AG04450 (cell line): ENCODE measurements around the gene RIN3. TPM values are rescaled to one million over a fixed set of nuclear protein-coding genes. Genes with fewer than 3 reads are reported as not detected.

Experiments used
- CTCF ChIA-PET: fragments of 300-600, 350-600 bp; formaldehyde crosslinking; extraction: SDS; loops from one replicate; lab custom pipeline; 2022; ENCODE audit warnings: antibody characterized with exemption, inconsistent platforms; lab: Charles Lee
- POLR2A ChIA-PET: fragments of 350-600 bp; formaldehyde crosslinking; extraction: SDS; loops from one replicate; lab custom pipeline; 2021; ENCODE audit warnings: antibody characterized with exemption, inconsistent platforms; lab: Yijun Ruan, JAX
- DNase-seq: peaks from one replicate; pipeline ENCODE4 v3.0.0-alpha.2; 2011; ENCODE audit warnings: low read depth, low spot score
- H3K27ac ChIP-seq: one replicate; pipeline ENCODE4 v1.5.1; 2012; ENCODE audit warnings: low read depth, low read length, control low read depth
- H3K27me3 ChIP-seq: one replicate; pipeline ENCODE4 v1.6.0; 2012; ENCODE audit warnings: low read length; ENCODE audit not compliant: control insufficient read depth, insufficient read depth
- H3K4me3 ChIP-seq: 2 replicates; pipeline ENCODE4 v1.5.1; 2011; ENCODE audit warnings: mild to moderate bottlenecking, low read depth, low read length, control low read depth
- H3K9me3 ChIP-seq: 2 replicates; pipeline ENCODE4 v1.5.1; 2012; ENCODE audit warnings: low read length; ENCODE audit not compliant: control insufficient read depth, insufficient read depth
- polyA plus RNA-seq: library from polyadenylated mRNA; depleted of rRNA; stranded (reverse); fragments of >200 nt; gene quantifications from 2 replicates; pipeline ENCODE4 v1.2.3, GENCODE V29; 2011
- TF ChIP-seq, protein P1 (sequence below): IDR thresholded peaks from 2 replicates; pipeline ENCODE4 v1.5.1; 2011; ENCODE audit warnings: low read depth, low read length, control low read depth, inconsistent platforms

The RIN3 gene
- polyA plus RNA-seq, 1 experiment, result 3.7 TPM

DNA sequence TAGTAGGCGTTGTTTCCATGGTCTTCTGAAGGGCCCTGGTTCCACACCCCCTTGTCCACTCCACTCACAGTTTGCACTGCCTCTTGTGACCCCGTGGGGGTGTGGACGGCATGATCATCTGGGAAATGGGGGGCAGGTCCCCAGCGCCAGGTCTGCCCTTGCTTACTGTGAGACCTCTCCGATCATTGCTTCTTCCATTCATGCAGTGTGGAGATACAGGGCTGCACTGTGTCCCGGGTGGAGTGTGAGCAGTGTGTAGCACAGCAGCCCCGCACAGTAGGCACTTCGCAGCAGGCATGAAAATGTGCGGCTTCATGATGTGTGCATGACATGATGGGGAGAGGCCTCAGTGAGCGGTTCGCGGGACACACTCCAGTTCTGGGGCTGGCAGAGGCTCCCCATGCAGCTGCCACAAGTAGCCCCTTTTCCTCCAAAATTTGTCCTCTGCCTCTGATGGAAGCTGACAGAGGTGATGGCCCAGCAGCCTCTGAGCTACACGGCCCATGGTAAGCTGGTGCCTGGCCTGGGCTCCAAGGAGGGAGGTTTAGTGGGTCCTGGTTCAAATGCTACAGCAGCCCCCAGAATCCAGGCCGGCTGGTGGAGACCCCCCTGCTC lies 15.0 kb downstream of the RIN3 start:
- CTCF ChIA-PET, result no interaction called here
- POLR2A ChIA-PET, result no interaction called here
- TF ChIP-seq, protein P1, sequence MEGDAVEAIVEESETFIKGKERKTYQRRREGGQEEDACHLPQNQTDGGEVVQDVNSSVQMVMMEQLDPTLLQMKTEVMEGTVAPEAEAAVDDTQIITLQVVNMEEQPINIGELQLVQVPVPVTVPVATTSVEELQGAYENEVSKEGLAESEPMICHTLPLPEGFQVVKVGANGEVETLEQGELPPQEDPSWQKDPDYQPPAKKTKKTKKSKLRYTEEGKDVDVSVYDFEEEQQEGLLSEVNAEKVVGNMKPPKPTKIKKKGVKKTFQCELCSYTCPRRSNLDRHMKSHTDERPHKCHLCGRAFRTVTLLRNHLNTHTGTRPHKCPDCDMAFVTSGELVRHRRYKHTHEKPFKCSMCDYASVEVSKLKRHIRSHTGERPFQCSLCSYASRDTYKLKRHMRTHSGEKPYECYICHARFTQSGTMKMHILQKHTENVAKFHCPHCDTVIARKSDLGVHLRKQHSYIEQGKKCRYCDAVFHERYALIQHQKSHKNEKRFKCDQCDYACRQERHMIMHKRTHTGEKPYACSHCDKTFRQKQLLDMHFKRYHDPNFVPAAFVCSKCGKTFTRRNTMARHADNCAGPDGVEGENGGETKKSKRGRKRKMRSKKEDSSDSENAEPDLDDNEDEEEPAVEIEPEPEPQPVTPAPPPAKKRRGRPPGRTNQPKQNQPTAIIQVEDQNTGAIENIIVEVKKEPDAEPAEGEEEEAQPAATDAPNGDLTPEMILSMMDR, result no peak

DNA sequence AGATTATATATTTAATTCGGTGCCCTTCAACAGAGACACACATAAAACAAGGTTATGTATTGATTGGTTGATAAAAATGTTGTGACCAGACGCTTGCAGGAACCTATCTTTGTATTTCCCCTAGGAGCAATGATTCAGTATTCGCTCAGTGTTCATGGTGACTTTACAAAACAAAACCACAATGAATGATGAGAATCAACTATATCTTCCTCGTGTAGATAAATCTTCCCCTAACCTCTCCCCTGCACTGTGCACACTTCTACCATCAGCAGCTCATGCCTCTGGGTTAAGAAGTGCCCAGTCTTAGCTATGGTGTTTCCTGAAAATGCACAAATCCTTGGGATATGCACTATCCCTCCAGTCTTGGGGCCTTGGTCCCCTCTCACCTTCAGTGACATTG lies 16.3 kb downstream of the RIN3 start:
- TF ChIP-seq, protein P1, result no peak
- no peaks in the 10 kb centered on the region for H3K27me3 ChIP-seq
- POLR2A ChIA-PET, result no interaction called here
- DNase-seq, result no peak
- CTCF ChIA-PET, result no interaction called here
- H3K9me3 ChIP-seq, result peaks cover 7% of the 10 kb centered on the region; the same call in 1 of the 2 replicates
- H3K27ac ChIP-seq, result no peak overlapping the region
- H3K4me3 ChIP-seq, result no peak overlapping the region

More for the DNA sequence above, 15.0 kb downstream of the RIN3 start:
- no peak overlapping the region for H3K27ac ChIP-seq
- no peak overlapping the region for H3K4me3 ChIP-seq
- peaks cover 7% of the 10 kb centered on the region; the same call in 1 of the 2 replicates for H3K9me3 ChIP-seq
- H3K27me3 ChIP-seq, result no peaks in the 10 kb centered on the region
- DNase-seq, result no peak

DNA sequence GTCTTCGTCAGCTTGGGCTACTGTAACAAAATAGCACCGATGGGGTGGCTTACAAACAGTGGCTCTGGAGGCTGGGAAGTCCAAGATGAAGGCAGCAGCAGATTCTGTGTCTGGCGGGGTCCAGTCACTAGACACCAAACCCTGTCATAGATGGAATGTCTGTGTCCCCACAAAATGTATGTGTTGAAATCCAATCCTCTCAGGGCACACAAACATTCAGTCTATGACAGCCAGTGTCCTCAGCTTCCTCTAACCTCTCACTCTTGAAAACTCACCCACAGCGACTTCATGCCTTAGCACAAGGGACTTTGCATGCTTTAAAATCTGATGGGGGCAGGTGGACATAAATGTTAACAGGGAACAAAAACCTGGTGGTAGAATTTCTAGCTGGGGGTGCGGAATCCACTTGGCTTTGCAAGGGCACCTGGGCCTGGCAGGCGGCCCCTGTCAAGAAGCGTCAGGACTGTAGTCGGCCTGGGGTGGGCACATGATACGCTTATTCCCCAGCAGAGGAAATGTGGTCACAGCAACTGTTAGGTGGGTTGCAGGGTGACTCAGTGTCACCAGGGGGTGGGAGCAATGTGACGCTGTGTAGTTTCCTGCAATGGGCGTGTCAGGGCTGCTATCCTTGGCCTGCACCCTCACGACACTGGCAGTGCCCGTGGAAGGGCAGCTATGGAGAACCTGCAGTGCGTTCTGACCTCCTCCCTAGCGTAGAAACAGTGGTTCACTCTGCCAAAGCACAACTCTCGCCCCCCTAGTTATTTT lies 17.7 kb downstream of the RIN3 start:
- POLR2A ChIA-PET, result no interaction called here

GRCh38 chr14:92532490-92533163 lies 19.0 kb downstream of the RIN3 start:
- POLR2A ChIA-PET, result no interaction called here
- TF ChIP-seq, protein P1, result no peak
- Histone ChIP-seq H3K27me3 (no peaks in the 10 kb centered on the region), H3K27ac (no peak overlapping the region), H3K9me3 (peaks cover 7% of the 10 kb centered on the region; the same call in 1 of the 2 replicates), H3K4me3 (no peak overlapping the region)
- CTCF ChIA-PET, result no interaction called here
- DNase-seq, result no peak

More for the DNA sequence above, 17.7 kb downstream of the RIN3 start:
- TF ChIP-seq, protein P1, result no peak
- Histone ChIP-seq H3K9me3 (peaks cover 7% of the 10 kb centered on the region; the same call in 1 of the 2 replicates), H3K27ac (no peak overlapping the region), H3K4me3 (no peak overlapping the region), H3K27me3 (no peaks in the 10 kb centered on the region)
- no peak for DNase-seq
- CTCF ChIA-PET, result no interaction called here
